K562 (cell line): Measurements from ENCODE around the gene TP53TG5. TPM values are rescaled to one million over a fixed set of nuclear protein-coding genes. Genes with fewer than 3 reads are reported as not detected.

Source experiments
- ATAC-seq: fragments of 200-7000 bp; cut with Tn5 transposase; 3 replicates; pipeline ENCODE4 v1.9.1; 2020; ENCODE audit warnings: moderate library complexity
- BruUV-seq: library from RNA; stranded (reverse); fragments of 400-500 nt; replicated peaks from 2 replicates; lab custom pipeline; 2021; lab: Mats Ljungman, UMichigan
- CTCF ChIA-PET: fragments of 300-600 bp; formaldehyde crosslinking; extraction: SDS; loops from one replicate; lab custom pipeline; 2021; ENCODE audit warnings: low intra/inter-chr PET ratio; lab: Yijun Ruan, JAX
- POLR2A ChIA-PET: fragments of 300-600, 350-650 bp; sonication (Branson Sonifier 250); formaldehyde crosslinking; extraction: SDS; loops from one replicate; lab custom pipeline; 2021; ENCODE audit warnings: antibody characterized with exemption, inconsistent platforms; lab: Yijun Ruan, JAX
- DNase-seq, 4 experiments: peaks; one replicate each; pipeline versions ENCODE4 v3.0.0 to v3.0.0-alpha.2; 2011 to 2018; ENCODE audit warnings: low spot score in 3 of 4, mixed read lengths in 3 of 4; ENCODE audit errors: extremely low read depth in 1 of 4
- FAIRE-seq: peaks from 2 replicates; lab custom pipeline; 2011; peaks lifted over from hg19 to GRCh38; lab: Jason Lieb, UNC
- H2AFZ ChIP-seq: 2 replicates; pipeline ENCODE4 v1.6.0; 2011; ENCODE audit warnings: low read depth, low read length, control low read depth, inconsistent platforms
- H3K27ac ChIP-seq: fragments of 200-600 bp; 3 replicates; pipeline ENCODE4 v1.8.0; 2011; ENCODE audit warnings: low read depth, mild to moderate bottlenecking, control low read depth, inconsistent platforms, low read length, moderate library complexity, mixed read lengths; ENCODE audit errors: extremely low read depth
- H3K27me3 ChIP-seq, 2 experiments: fragments of 300-600 bp in 1 of 2; 2 replicates in 1 of 2; 3 replicates in 1 of 2; pipeline versions ENCODE4 v1.6.0 to v1.8.0; 2011; ENCODE audit warnings: inconsistent platforms in 2 of 2, low read length in 2 of 2, mild to moderate bottlenecking in 1 of 2, mixed read lengths in 1 of 2, moderate library complexity in 1 of 2; ENCODE audit not compliant: control insufficient read depth in 2 of 2, insufficient read depth in 2 of 2
- H3K36me3 ChIP-seq: fragments of 300-600 bp; 3 replicates; pipeline ENCODE4 v1.8.0; 2011; ENCODE audit warnings: mild to moderate bottlenecking, low read length, inconsistent platforms; ENCODE audit not compliant: control insufficient read depth, insufficient read depth
- H3K4me1 ChIP-seq, 2 experiments: fragments of 200-600 bp in 1 of 2; replicated peaks in 1 of 2; 2 replicates in 1 of 2; 3 replicates in 1 of 2; pipeline versions ENCODE4 v1.5.1 to v1.8.0; 2011; ENCODE audit warnings: inconsistent platforms in 2 of 2, low read length in 2 of 2, mild to moderate bottlenecking in 1 of 2, mixed read lengths in 1 of 2, moderate library complexity in 1 of 2; ENCODE audit not compliant: control insufficient read depth in 2 of 2, insufficient read depth in 2 of 2
- H3K4me2 ChIP-seq: 2 replicates; pipeline ENCODE4 v1.6.1; 2011; ENCODE audit warnings: low read length, control low read depth, inconsistent platforms, mixed read lengths; ENCODE audit not compliant: insufficient read depth
- H3K4me3 ChIP-seq: fragments of 200-600 bp; sonication (generic), shearing (Covaris generic); 2 replicates; pipeline ENCODE4 v1.5.1; 2016; ENCODE audit warnings: control low read depth, inconsistent platforms
- H3K79me2 ChIP-seq: fragments of 200-600 bp; 3 replicates; pipeline ENCODE4 v1.8.0; 2011; ENCODE audit warnings: low read length, inconsistent platforms; ENCODE audit not compliant: control insufficient read depth, insufficient read depth
- H3K9ac ChIP-seq, 2 experiments: 2 replicates each; pipeline versions ENCODE4 v1.6.0 to v1.6.1; 2011; ENCODE audit warnings: low read depth in 2 of 2, low read length in 2 of 2, control low read depth in 1 of 2, inconsistent platforms in 1 of 2, mild to moderate bottlenecking in 1 of 2, mixed read lengths in 1 of 2; ENCODE audit not compliant: insufficient read depth in 1 of 2
- H3K9me1 ChIP-seq: one replicate; pipeline ENCODE4 v1.6.0; 2011; ENCODE audit warnings: inconsistent platforms, mild to moderate bottlenecking, low read length, moderate library complexity; ENCODE audit not compliant: control insufficient read depth, insufficient read depth
- H3K9me3 ChIP-seq: replicated peaks from 2 replicates; pipeline ENCODE4 v1.5.1; 2011; ENCODE audit warnings: low read depth, low read length, inconsistent platforms; ENCODE audit not compliant: control insufficient read depth, insufficient read depth
- H4K20me1 ChIP-seq: replicated peaks from 2 replicates; pipeline ENCODE4 v1.6.1; 2011; ENCODE audit warnings: low read length, inconsistent platforms, mixed read lengths; ENCODE audit not compliant: control insufficient read depth, insufficient read depth
- CHD4 ChIP-seq: fragments of 200-600 bp; sonication (generic); IDR thresholded peaks from 3 replicates; pipeline ENCODE4 v1.6.1; 2012; ENCODE audit warnings: low read depth, mild to moderate bottlenecking, mixed read lengths, low read length, inconsistent platforms; ENCODE audit not compliant: insufficient read depth, insufficient replicate concordance, poor library complexity, severe bottlenecking
- E2F1 ChIP-seq: sonication (generic); formaldehyde crosslinking; IDR thresholded peaks from 2 replicates; pipeline ENCODE4 v1.8.1; 2023; ENCODE audit warnings: mild to moderate bottlenecking, missing genetic modification reagents, moderate library complexity
- KAT2B ChIP-seq: IDR thresholded peaks from one replicate; pipeline ENCODE4 v1.6.1; 2012; ENCODE audit warnings: low read depth, mild to moderate bottlenecking, control low read depth, inconsistent platforms, low read length, moderate library complexity
- NR2C2 ChIP-seq, 2 experiments: fragments of 200-800 bp in 1 of 2; sonication (Bioruptor generic) in 1 of 2; sonication (generic) in 1 of 2; formaldehyde crosslinking in 1 of 2; IDR thresholded peaks; 2 replicates each; pipeline versions ENCODE4 v1.6.1 to v1.8.0; 2016 to 2022; ENCODE audit warnings: mild to moderate bottlenecking in 1 of 2, missing compliant biosample characterization in 1 of 2, missing genetic modification characterization in 1 of 2, missing genetic modification reagents in 1 of 2
- PHB ChIP-seq: fragments of 250-450 bp; sonication (Bioruptor Pico); IDR thresholded peaks from 2 replicates; pipeline ENCODE4 v1.5.0; 2021
- RB1 ChIP-seq: fragments of 450-650 bp; IDR thresholded peaks from 2 replicates; pipeline ENCODE4 v1.6.1; 2017; ENCODE audit warnings: low read depth, mild to moderate bottlenecking
- RUNX1 ChIP-seq: sonication (generic); IDR thresholded peaks from 2 replicates; pipeline ENCODE4 v1.6.1; 2016; ENCODE audit warnings: antibody characterized with exemption, low read depth
- ZNF324 ChIP-seq: fragments of 250-450 bp; sonication (Bioruptor Pico); IDR thresholded peaks from 2 replicates; pipeline ENCODE4 v1.4.0; 2020; ENCODE audit warnings: mild to moderate bottlenecking
- ZNF639 ChIP-seq, 2 experiments: fragments of 200-800 bp in 1 of 2; sonication (Bioruptor generic) in 1 of 2; sonication (generic) in 1 of 2; formaldehyde crosslinking in 1 of 2; IDR thresholded peaks in 1 of 2; conservative IDR thresholded peaks in 1 of 2; 2 replicates each; pipeline versions ENCODE4 v1.5.0 to v1.6.1; 2016 to 2020; ENCODE audit warnings: missing compliant biosample characterization in 1 of 2, missing genetic modification characterization in 1 of 2, missing genetic modification reagents in 1 of 2
- ZNF699 ChIP-seq: fragments of 250-450 bp; sonication (Bioruptor Pico); IDR thresholded peaks from 2 replicates; pipeline ENCODE4 v1.8.0; 2021; ENCODE audit warnings: mild to moderate bottlenecking, moderate library complexity; ENCODE audit not compliant: insufficient replicate concordance
- WGBS: fragments of 100-300 bp; shearing (Covaris generic); methylation state at CpG from one replicate; pipeline ENCODE4 v1.1.6; 2016; ENCODE audit warnings: low coverage, mixed read lengths; ENCODE audit not compliant: insufficient coverage; ENCODE audit errors: missing lambda C conversion rate; 5-methylcytosine and 5-hydroxymethylcytosine counted together
- in situ Hi-C: fragments of 300-500 bp; cut with MboI; formaldehyde crosslinking; loops from 4 replicates; pipeline ENCODE4 v1.15.0; 2018; ENCODE audit warnings: inconsistent platforms, mixed read lengths
- intact Hi-C: fragments of 100-400 bp; cut with micrococcal nuclease; formaldehyde crosslinking; loops from 2 replicates; pipeline ENCODE4 v1.14.2; 2022
- polyA plus RNA-seq, 8 experiments: library from polyadenylated mRNA; depleted of rRNA in 4 of 8; stranded (reverse) in 5 of 8; unstranded in 3 of 8; fragments of >200 nt; fragmentation: Nextera tagmentation in 2 of 8; fragmentation: Illumina TruSeq in 1 of 8; extraction: Ambion mirVana in 2 of 8; extraction: Trizol in 1 of 8; gene quantifications; 2 replicates each; pipeline versions ENCODE4 v1.2.1 to v1.2.3, GENCODE V29; 2011 to 2014; ENCODE audit warnings: inconsistent platforms in 1 of 8, missing spikeins in 1 of 8
- total RNA-seq, 7 experiments: library from RNA; depleted of rRNA in 6 of 7; stranded (reverse); fragments of >200 nt in 6 of 7; fragmentation: Illumina TruSeq in 2 of 7; extraction: Trizol in 2 of 7; gene quantifications; 2 replicates each; pipeline versions ENCODE4 v1.2.1 to v1.2.3, GENCODE V29; 2011 to 2021; ENCODE audit warnings: low replicate concordance in 1 of 7

TP53TG5 gene
- total and polyA plus RNA-seq, 9 of the 15 experiments (the other 6 are each of a cell fraction or from before 2014, with no cell fraction given): 0.04 to 0.05 (median 0.04) TPM; not detected in 6

- intact Hi-C loops (no loop called here), in situ Hi-C loops (loop anchor here (5.0 kb wide), 1 partner anchor 42 kb away; the partner anchor contains the start of gene TP53TG5)
- ChIA-PET CTCF (no interaction called here), POLR2A (interaction anchor here (0.7 to 1.9 kb wide), 5 partner anchors 8 to 108 kb away, joined by 3 to 6 read pairs (median 4); no protein-coding TSS in a partner anchor)
- H3K27ac ChIP-seq: no peak overlapping the region
- ATAC-seq: no peak
- no peak for FAIRE-seq
- H3K4me3 ChIP-seq: no peak overlapping the region
- no peaks in the 10 kb centered on the region for H4K20me1 ChIP-seq
- no peaks in the 10 kb centered on the region for H3K9me3 ChIP-seq
- no peak overlapping the region for H3K4me2 ChIP-seq
- peaks cover 4 to 8% of the 10 kb centered on the region in 2 experiments; a peak in 1 of 5 replicates for H3K4me1 ChIP-seq
- peaks cover 26% of the 10 kb centered on the region for H3K79me2 ChIP-seq
- no TSS peak for BruUV-seq
- H3K9me1 ChIP-seq: no peaks in the 10 kb centered on the region
- no peaks in the 10 kb centered on the region for H3K27me3 ChIP-seq
- peaks cover 64% of the 10 kb centered on the region; the same call in 2 of the 3 replicates for H3K36me3 ChIP-seq
- TF ChIP-seq KAT2B (no peak), RUNX1 (no peak), E2F1 (CRISPR knock-in tag) (no peak), ZNF324 (no peak), ZNF699 (CRISPR knock-in tag) (no peak), NR2C2 (CRISPR knock-in tag; IDR thresholded peaks at IDR 0.05) (no peak), NR2C2 (tag; IDR thresholded peaks at IDR 0.05) (no peak), CHD4 (no peak), RB1 (no peak), ZNF639 (CRISPR knock-in tag; conservative IDR thresholded peaks at IDR 0.05 in 1 of 2, IDR thresholded peaks at IDR 0.05 in 1 of 2) (no peak), PHB (no peak)
- TF ChIP-seq, all 486 proteins: peak for 0
- no peak for DNase-seq
- no peak overlapping the region for H2AFZ ChIP-seq
- 90% methylated on average over 13 of the region's 17 CpGs for whole genome bisulfite sequencing
- H3K9ac ChIP-seq: no peak overlapping the region
These were observed 41.3 kb upstream of the TP53TG5 start for GRCh38 chr20:45419188-45420091.
